Measurements from ENCODE around the gene SGK2.

GRCh38 chr20:43513372-43513930, 45.4 kb upstream of the SGK2 start:
- TF ChIP-seq, protein P1, sequence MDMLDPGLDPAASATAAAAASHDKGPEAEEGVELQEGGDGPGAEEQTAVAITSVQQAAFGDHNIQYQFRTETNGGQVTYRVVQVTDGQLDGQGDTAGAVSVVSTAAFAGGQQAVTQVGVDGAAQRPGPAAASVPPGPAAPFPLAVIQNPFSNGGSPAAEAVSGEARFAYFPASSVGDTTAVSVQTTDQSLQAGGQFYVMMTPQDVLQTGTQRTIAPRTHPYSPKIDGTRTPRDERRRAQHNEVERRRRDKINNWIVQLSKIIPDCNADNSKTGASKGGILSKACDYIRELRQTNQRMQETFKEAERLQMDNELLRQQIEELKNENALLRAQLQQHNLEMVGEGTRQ (IDR thresholded peaks at IDR 0.05; ENCODE audit: borderline replicate concordance, low read depth, low read length): no peak
- no peak for TF ChIP-seq CTCF (IDR thresholded peaks at IDR 0.05)
- TF ChIP-seq, protein P2, sequence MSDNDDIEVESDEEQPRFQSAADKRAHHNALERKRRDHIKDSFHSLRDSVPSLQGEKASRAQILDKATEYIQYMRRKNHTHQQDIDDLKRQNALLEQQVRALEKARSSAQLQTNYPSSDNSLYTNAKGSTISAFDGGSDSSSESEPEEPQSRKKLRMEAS (IDR thresholded peaks at IDR 0.05; ENCODE audit: low read depth): no peak
- TF ChIP-seq MXI1 (IDR thresholded peaks at IDR 0.05; ENCODE audit: low read depth, low read length): no peak
- TF ChIP-seq TCF12 (IDR thresholded peaks at IDR 0.05): no peak
- no peak for TF ChIP-seq USF1 (IDR thresholded peaks at IDR 0.05; ENCODE audit: borderline replicate concordance, low read depth)
- no peak for TF ChIP-seq RFX5 (IDR thresholded peaks at IDR 0.05; ENCODE audit: low read length)
- no peak for TF ChIP-seq RAD21 (IDR thresholded peaks at IDR 0.05; ENCODE audit: low read length)
- no peak for TF ChIP-seq RCOR1 (IDR thresholded peaks at IDR 0.05; ENCODE audit: low read length)
- no peak for TF ChIP-seq SMC3 (IDR thresholded peaks at IDR 0.05; ENCODE audit: low read depth, low read length)
- TF ChIP-seq POLR2AphosphoS5 (IDR thresholded peaks at IDR 0.05; ENCODE audit: low read depth, low read length): no peak
- TF ChIP-seq TEAD4 (IDR thresholded peaks at IDR 0.05; ENCODE audit: borderline replicate concordance, insufficient read depth): no peak
- TF ChIP-seq FOSL2 (IDR thresholded peaks at IDR 0.05; ENCODE audit: borderline replicate concordance, low read depth): no peak
